Peyer's patch (tissue), 4 donors: ENCODE measurements around the gene SELENOK.
"Not testable (repeated sequence)": the region's sequence is repeated elsewhere in the genome, so short reads cannot be mapped to it uniquely, and the experiment has no call there.

ENCODE experiments used
- POLR2A ChIP-seq, 2 donors: fragments of 450-650 bp; IDR thresholded peaks; one replicate each; pipeline ENCODE4 v1.5.1; 2017; ENCODE audit warnings: antibody characterized with exemption in 2 of 2, mild to moderate bottlenecking in 2 of 2, moderate library complexity in 2 of 2
- TF ChIP-seq, protein P1 (sequence below), 6 experiments: fragments of 450-650 bp in 4 of 6; fragments of 200-600 bp in 2 of 6; sonication (generic) in 1 of 6; IDR thresholded peaks; one replicate each; pipeline ENCODE4 v1.5.1; 2017 to 2019; ENCODE audit warnings: antibody characterized with exemption in 6 of 6, mild to moderate bottlenecking in 3 of 6, moderate library complexity in 1 of 6

DNA sequence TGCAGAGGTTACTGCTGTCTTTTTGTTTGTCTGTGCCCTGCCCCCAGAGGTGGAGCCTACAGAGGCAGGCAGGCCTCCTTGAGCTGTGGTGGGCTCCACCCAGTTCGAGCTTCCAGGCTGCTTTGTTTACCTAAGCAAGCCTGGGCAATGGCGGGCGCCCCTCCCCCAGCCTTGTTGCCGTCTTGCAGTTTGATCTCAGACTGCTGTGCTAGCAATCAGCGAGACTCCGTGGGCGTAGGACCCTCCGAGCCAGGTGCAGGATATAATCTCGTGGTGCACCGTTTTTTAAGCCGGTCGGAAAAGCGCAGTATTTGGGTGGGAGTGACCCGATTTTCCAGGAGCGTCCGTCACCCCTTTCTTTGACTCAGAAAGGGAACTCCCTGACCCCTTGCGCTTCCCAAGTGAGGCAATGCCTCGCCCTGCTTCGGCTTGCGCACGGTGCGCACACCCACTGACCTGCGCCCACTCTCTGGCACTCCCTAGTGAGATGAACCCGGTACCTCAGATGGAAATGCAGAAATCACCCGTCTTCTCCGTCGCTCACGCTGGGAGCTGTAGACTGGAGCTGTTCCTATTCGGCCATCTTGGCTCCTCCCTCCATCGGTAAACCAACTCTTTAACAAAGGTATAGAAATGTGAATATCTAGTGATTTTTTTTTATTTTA is 35.7 kb upstream of the SELENOK start:
- TF ChIP-seq, protein P1, sequence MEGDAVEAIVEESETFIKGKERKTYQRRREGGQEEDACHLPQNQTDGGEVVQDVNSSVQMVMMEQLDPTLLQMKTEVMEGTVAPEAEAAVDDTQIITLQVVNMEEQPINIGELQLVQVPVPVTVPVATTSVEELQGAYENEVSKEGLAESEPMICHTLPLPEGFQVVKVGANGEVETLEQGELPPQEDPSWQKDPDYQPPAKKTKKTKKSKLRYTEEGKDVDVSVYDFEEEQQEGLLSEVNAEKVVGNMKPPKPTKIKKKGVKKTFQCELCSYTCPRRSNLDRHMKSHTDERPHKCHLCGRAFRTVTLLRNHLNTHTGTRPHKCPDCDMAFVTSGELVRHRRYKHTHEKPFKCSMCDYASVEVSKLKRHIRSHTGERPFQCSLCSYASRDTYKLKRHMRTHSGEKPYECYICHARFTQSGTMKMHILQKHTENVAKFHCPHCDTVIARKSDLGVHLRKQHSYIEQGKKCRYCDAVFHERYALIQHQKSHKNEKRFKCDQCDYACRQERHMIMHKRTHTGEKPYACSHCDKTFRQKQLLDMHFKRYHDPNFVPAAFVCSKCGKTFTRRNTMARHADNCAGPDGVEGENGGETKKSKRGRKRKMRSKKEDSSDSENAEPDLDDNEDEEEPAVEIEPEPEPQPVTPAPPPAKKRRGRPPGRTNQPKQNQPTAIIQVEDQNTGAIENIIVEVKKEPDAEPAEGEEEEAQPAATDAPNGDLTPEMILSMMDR (IDR thresholded peaks at IDR 0.05) = not testable (repeated sequence)
- not testable (repeated sequence) for TF ChIP-seq POLR2A (IDR thresholded peaks at IDR 0.05)
